PC-9 (cell line): ENCODE results near the gene DHPS.
"Not testable (repeated sequence)": the region's sequence is repeated elsewhere in the genome, so short reads cannot be mapped to it uniquely, and the experiment has no call there.

Experiments used
- CTCF ChIP-seq: fragments of 200-600 bp; sonication (generic); conservative IDR thresholded peaks from 2 replicates; pipeline ENCODE4 v1.6.1; 2017; ENCODE audit warnings: mixed run types, antibody characterized with exemption, mild to moderate bottlenecking, moderate library complexity
- EZH2 ChIP-seq: fragments of 200-600 bp; sonication (generic); IDR thresholded peaks from 2 replicates; pipeline ENCODE4 v1.8.0; 2017; ENCODE audit warnings: antibody characterized with exemption, low read depth

- not testable (repeated sequence) for TF ChIP-seq CTCF, EZH2
These were observed 31.6 kb upstream of the DHPS start for GRCh38 chr19:12713304-12713703.
